Endothelial cell of umbilical vein (primary cell): ENCODE measurements around the gene BNC2. TPM values are rescaled to one million over a fixed set of nuclear protein-coding genes. Genes with fewer than 3 reads are reported as not detected.

Source experiments
- BruUV-seq: library from RNA; stranded (reverse); fragments of 400-500 nt; replicated peaks from 2 replicates; lab custom pipeline; 2021; lab: Mats Ljungman, UMichigan
- CTCF ChIA-PET: fragments of 300-600, 350-600 bp; sonication (Branson Sonifier 250); formaldehyde crosslinking; loops from one replicate; lab custom pipeline; 2021; ENCODE audit warnings: antibody characterized with exemption, inconsistent platforms; lab: Charles Lee
- POLR2A ChIA-PET: fragments of 300-600, 350-600 bp; sonication (Branson Sonifier 250); formaldehyde crosslinking; loops from one replicate; lab custom pipeline; 2021; ENCODE audit warnings: antibody characterized with exemption, inconsistent platforms; lab: Charles Lee
- DNase-seq: peaks from one replicate; pipeline ENCODE4 v3.0.0-alpha.2; 2011; ENCODE audit warnings: low read depth, low spot score
- FAIRE-seq: peaks from 2 replicates; lab custom pipeline; 2011; peaks lifted over from hg19 to GRCh38; lab: Jason Lieb, UNC
- H2AFZ ChIP-seq: 2 replicates; pipeline ENCODE4 v1.6.0; 2012; ENCODE audit warnings: low read depth, low read length, control low read depth, inconsistent platforms
- H3K27ac ChIP-seq: 2 replicates; pipeline ENCODE4 v1.5.1; 2011; ENCODE audit warnings: low read depth, mild to moderate bottlenecking, control low read depth, low read length, moderate library complexity; ENCODE audit not compliant: insufficient read depth
- H3K27me3 ChIP-seq, 2 experiments: 2 replicates each; pipeline versions ENCODE4 v1.6.0 to v1.6.1; 2011; ENCODE audit warnings: low read length in 2 of 2, mixed read lengths in 1 of 2; ENCODE audit not compliant: control insufficient read depth in 2 of 2, insufficient read depth in 2 of 2
- H3K36me3 ChIP-seq, 2 experiments: 2 replicates in 1 of 2; 3 replicates in 1 of 2; pipeline ENCODE4 v1.5.1; 2011; ENCODE audit warnings: low read length in 2 of 2, mild to moderate bottlenecking in 1 of 2, moderate library complexity in 1 of 2; ENCODE audit not compliant: control insufficient read depth in 2 of 2, insufficient read depth in 2 of 2; ENCODE audit errors: extremely low read depth in 1 of 2
- H3K4me1 ChIP-seq: 3 replicates; pipeline ENCODE4 v1.5.1; 2011; ENCODE audit warnings: mild to moderate bottlenecking, low read length; ENCODE audit not compliant: control insufficient read depth, insufficient read depth; ENCODE audit errors: extremely low read depth
- H3K4me2 ChIP-seq: 2 replicates; pipeline ENCODE4 v1.6.1; 2011; ENCODE audit warnings: low read length, control low read depth, mixed read lengths; ENCODE audit not compliant: insufficient read depth
- H3K4me3 ChIP-seq, 3 experiments: fragments of 200-600 bp in 1 of 3; sonication (generic), shearing (Covaris generic) in 1 of 3; replicated peaks in 1 of 3; 2 replicates each; pipeline ENCODE4 v1.5.1; 2011 to 2016; ENCODE audit warnings: control low read depth in 3 of 3, low read length in 3 of 3, mild to moderate bottlenecking in 2 of 3, inconsistent platforms in 1 of 3, low read depth in 1 of 3, moderate library complexity in 1 of 3; ENCODE audit not compliant: insufficient read depth in 1 of 3
- H3K79me2 ChIP-seq: 2 replicates; pipeline ENCODE4 v1.6.0; 2012; ENCODE audit warnings: low read length, inconsistent platforms; ENCODE audit not compliant: control insufficient read depth, insufficient read depth
- H3K9ac ChIP-seq: replicated peaks from 2 replicates; pipeline ENCODE3; 2011; ENCODE audit warnings: low read length, control low read depth; ENCODE audit not compliant: insufficient read depth; ENCODE audit errors: extremely low read depth
- H3K9me1 ChIP-seq: replicated peaks from 3 replicates; pipeline ENCODE4 v1.6.0; 2011; ENCODE audit warnings: mild to moderate bottlenecking, low read length; ENCODE audit not compliant: control insufficient read depth, insufficient read depth; ENCODE audit errors: extremely low read depth
- H3K9me3 ChIP-seq: replicated peaks from 2 replicates; pipeline ENCODE4 v1.5.1; 2012; ENCODE audit warnings: low read length, inconsistent platforms; ENCODE audit not compliant: control insufficient read depth, insufficient read depth
- H4K20me1 ChIP-seq: replicated peaks from 2 replicates; pipeline ENCODE3; 2011; ENCODE audit warnings: mild to moderate bottlenecking, low read length; ENCODE audit not compliant: control insufficient read depth, insufficient read depth; ENCODE audit errors: extremely low read depth
- EZH2 ChIP-seq: IDR thresholded peaks from 2 replicates; pipeline ENCODE4 v1.6.1; 2012; ENCODE audit warnings: borderline replicate concordance, low read depth, mild to moderate bottlenecking, moderate library complexity, low read length, inconsistent platforms; ENCODE audit not compliant: severe bottlenecking
- FOS ChIP-seq: IDR thresholded peaks from 2 replicates; pipeline ENCODE4 v1.6.1; 2011; ENCODE audit warnings: mild to moderate bottlenecking, low read length, moderate library complexity, borderline replicate concordance; ENCODE audit not compliant: insufficient read depth
- GATA2 ChIP-seq: IDR thresholded peaks from 2 replicates; pipeline ENCODE4 v1.7.0; 2011; ENCODE audit warnings: low read depth, mild to moderate bottlenecking, moderate library complexity, mixed read lengths, low read length; ENCODE audit not compliant: insufficient read length, insufficient read depth
- JUN ChIP-seq: IDR thresholded peaks from 2 replicates; pipeline ENCODE4 v1.6.1; 2011; ENCODE audit warnings: borderline replicate concordance, low read depth; ENCODE audit not compliant: insufficient read length, insufficient read depth
- MYC ChIP-seq: IDR thresholded peaks from one replicate; pipeline ENCODE4 v1.6.1; 2011; ENCODE audit warnings: mild to moderate bottlenecking, low read depth, low read length
- POLR2A ChIP-seq: IDR thresholded peaks from 2 replicates; pipeline ENCODE4 v1.6.1; 2012; ENCODE audit warnings: low read depth, mild to moderate bottlenecking, control low read depth, low read length
- POLR2AphosphoS5 ChIP-seq: IDR thresholded peaks from 2 replicates; pipeline ENCODE4 v1.6.1; 2012; ENCODE audit warnings: low read depth, mild to moderate bottlenecking, control low read depth, low read length, moderate library complexity; ENCODE audit not compliant: insufficient read depth
- dilution Hi-C: fragments of 300-500 bp; cut with MboI; formaldehyde crosslinking; loops from one replicate; pipeline ENCODE4 v1.15.0; 2019; ENCODE audit warnings: low sequenced_read_pairs; ENCODE audit not compliant: extremely low pct_ligation_motif_present
- intact Hi-C: fragments of 100-400 bp; cut with micrococcal nuclease; formaldehyde crosslinking; loops from one replicate; pipeline ENCODE4 v1.10.0; 2022
- polyA plus RNA-seq, 4 experiments: library from polyadenylated mRNA; depleted of rRNA in 3 of 4; stranded (reverse) in 3 of 4; unstranded in 1 of 4; fragments of >200 nt; gene quantifications; 2 replicates each; pipeline versions ENCODE4 v1.2.1 to v1.2.3, GENCODE V29; 2011 to 2012; ENCODE audit warnings: missing spikeins in 1 of 4
- total RNA-seq: library from RNA; stranded (reverse); gene quantifications from 2 replicates; pipeline ENCODE4 v1.2.3, GENCODE V29; 2021
- TF ChIP-seq, protein P1 (sequence below), 2 donors: IDR thresholded peaks; 1 replicate in 1 of 2; 2 replicates in 1 of 2; pipeline ENCODE4 v1.5.1; 2011; ENCODE audit warnings: low read length in 2 of 2, mild to moderate bottlenecking in 2 of 2, moderate library complexity in 2 of 2, control low read depth in 1 of 2, inconsistent platforms in 1 of 2, low read depth in 1 of 2; ENCODE audit not compliant: insufficient read depth in 1 of 2; ENCODE audit errors: extremely low read depth in 1 of 2
- TF ChIP-seq, protein P2 (sequence below): IDR thresholded peaks from 2 replicates; pipeline ENCODE4 v1.6.1; 2011; ENCODE audit not compliant: insufficient read depth, insufficient read length

Gene BNC2
- total and polyA plus RNA-seq, 2 donors (not counting 3 experiments of a cell fraction or from before 2014, with no cell fraction given) = 12.1 to 34.3 TPM

DNA sequence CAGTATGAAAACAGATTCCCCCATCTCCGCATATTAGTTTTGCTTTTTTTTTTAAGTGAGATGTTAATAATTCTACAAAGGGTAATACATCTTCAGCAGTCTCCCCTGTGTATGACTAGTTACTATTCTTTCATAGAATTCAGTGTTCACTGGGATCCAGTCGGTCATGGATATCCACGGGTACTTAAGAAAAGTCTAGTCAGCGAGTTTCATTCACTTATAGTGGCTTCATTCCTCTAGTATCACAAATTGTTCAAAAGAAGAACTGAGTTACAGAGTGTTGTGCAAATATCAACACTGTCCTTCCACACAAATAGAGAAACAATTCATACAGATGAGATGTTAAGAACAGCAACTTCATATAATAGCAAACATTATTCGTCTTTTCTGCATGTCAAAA is 35.7 kb downstream of the BNC2 start:
- Histone ChIP-seq H3K4me1 (no peaks in the 10 kb centered on the region), H4K20me1 (no peaks in the 10 kb centered on the region), H3K79me2 (no peaks in the 10 kb centered on the region), H3K27me3 (no peaks in the 10 kb centered on the region), H3K4me2 (no peak overlapping the region), H3K9ac (no peak overlapping the region), H3K9me3 (no peaks in the 10 kb centered on the region), H3K27ac (no peak overlapping the region), H2AFZ (no peak overlapping the region), H3K4me3 (no peak overlapping the region), H3K9me1 (no peaks in the 10 kb centered on the region), H3K36me3 (no peaks in the 10 kb centered on the region)
- DNase-seq (no peak), FAIRE-seq (no peak)
- dilution Hi-C loops = no loop called here
- POLR2A ChIA-PET = no interaction called here
- TF ChIP-seq FOS (no peak), MYC (no peak), EZH2 (no peak)
- TF ChIP-seq, protein P1, sequence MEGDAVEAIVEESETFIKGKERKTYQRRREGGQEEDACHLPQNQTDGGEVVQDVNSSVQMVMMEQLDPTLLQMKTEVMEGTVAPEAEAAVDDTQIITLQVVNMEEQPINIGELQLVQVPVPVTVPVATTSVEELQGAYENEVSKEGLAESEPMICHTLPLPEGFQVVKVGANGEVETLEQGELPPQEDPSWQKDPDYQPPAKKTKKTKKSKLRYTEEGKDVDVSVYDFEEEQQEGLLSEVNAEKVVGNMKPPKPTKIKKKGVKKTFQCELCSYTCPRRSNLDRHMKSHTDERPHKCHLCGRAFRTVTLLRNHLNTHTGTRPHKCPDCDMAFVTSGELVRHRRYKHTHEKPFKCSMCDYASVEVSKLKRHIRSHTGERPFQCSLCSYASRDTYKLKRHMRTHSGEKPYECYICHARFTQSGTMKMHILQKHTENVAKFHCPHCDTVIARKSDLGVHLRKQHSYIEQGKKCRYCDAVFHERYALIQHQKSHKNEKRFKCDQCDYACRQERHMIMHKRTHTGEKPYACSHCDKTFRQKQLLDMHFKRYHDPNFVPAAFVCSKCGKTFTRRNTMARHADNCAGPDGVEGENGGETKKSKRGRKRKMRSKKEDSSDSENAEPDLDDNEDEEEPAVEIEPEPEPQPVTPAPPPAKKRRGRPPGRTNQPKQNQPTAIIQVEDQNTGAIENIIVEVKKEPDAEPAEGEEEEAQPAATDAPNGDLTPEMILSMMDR (IDR thresholded peaks at IDR 0.05; ENCODE audit: extremely low read depth in 1 of 2, insufficient read depth in 1 of 2, low read depth in 1 of 2, low read length in 2 of 2) = no peak
- intact Hi-C loops = no loop called here
- no TSS peak for BruUV-seq
- CTCF ChIA-PET = no interaction called here

DNA sequence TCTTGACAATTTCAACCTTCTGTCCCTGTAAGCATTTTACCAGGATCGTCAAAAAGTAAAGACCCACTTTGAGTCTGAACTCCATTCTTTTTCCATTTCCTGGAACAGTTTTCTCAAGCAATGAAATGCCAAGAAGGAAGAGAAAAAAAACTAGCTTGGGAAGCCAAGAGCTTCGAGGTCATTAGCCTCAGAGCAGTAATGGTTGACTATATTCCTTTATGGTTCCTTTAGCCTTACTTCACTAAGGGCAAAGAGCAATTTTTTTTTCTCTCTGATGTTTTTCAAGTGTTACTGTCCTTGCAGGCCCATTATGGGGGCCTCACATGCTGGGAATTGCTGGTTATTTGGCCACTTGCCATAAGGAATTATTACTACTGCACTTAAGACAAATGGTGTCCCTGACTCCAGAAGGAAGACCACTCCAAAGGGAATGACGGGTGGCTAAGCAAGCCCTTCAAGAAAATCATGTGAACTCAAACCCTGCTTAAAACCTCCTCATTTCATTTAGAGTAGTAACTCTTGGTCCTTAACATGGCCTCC is 37.1 kb downstream of the BNC2 start:
- no peak for DNase-seq

More for the DNA sequence above, 37.1 kb downstream of the BNC2 start:
- H3K4me3 ChIP-seq = no peak overlapping the region
- intact Hi-C loops = no loop called here
- H3K9ac ChIP-seq = no peak overlapping the region
- no peaks in the 10 kb centered on the region for H4K20me1 ChIP-seq
- no peak overlapping the region for H3K27ac ChIP-seq
- no peak overlapping the region for H3K4me2 ChIP-seq
- H3K9me1 ChIP-seq = no peaks in the 10 kb centered on the region
- no peak for FAIRE-seq
- no peak overlapping the region for H2AFZ ChIP-seq
- dilution Hi-C loops = no loop called here
- H3K27me3 ChIP-seq = no peaks in the 10 kb centered on the region
- H3K36me3 ChIP-seq = no peaks in the 10 kb centered on the region
- BruUV-seq = no TSS peak
- no peaks in the 10 kb centered on the region for H3K79me2 ChIP-seq
- POLR2A ChIA-PET = no interaction called here
- CTCF ChIA-PET = interaction anchor here (1.2 kb wide), 1 partner anchor 13 kb away, joined by 3 read pairs; no protein-coding TSS in a partner anchor
- peaks cover 4% of the 10 kb centered on the region for H3K4me1 ChIP-seq
- TF ChIP-seq, protein P2, sequence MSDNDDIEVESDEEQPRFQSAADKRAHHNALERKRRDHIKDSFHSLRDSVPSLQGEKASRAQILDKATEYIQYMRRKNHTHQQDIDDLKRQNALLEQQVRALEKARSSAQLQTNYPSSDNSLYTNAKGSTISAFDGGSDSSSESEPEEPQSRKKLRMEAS = no peak
- no peak for TF ChIP-seq POLR2A
- TF ChIP-seq GATA2 = no peak
- TF ChIP-seq MYC = no peak
- no peak for TF ChIP-seq POLR2AphosphoS5
- no peak for TF ChIP-seq JUN
- TF ChIP-seq FOS = no peak
- TF ChIP-seq, protein P1 (IDR thresholded peaks at IDR 0.05; ENCODE audit: extremely low read depth in 1 of 2, insufficient read depth in 1 of 2, low read depth in 1 of 2, low read length in 2 of 2) = no peak
- TF ChIP-seq EZH2 = no peak
- H3K9me3 ChIP-seq = no peaks in the 10 kb centered on the region
